HCT116 (cell line): Measurements from ENCODE around the gene ADPRHL1. TPM values are rescaled to one million over a fixed set of nuclear protein-coding genes. Genes with fewer than 3 reads are reported as not detected.

Experiments used
- ATAC-seq: fragments of 200-7000 bp; cut with Tn5 transposase; 2 replicates; pipeline ENCODE4 v1.9.1; 2020; ENCODE audit warnings: mild to moderate bottlenecking, moderate library complexity
- BruUV-seq: library from RNA; stranded (reverse); fragments of 400-500 nt; replicated peaks from 2 replicates; lab custom pipeline; 2021; lab: Mats Ljungman, UMichigan
- CTCF ChIA-PET: fragments of 300-600 bp; sonication (Branson Sonifier 250); formaldehyde crosslinking; loops from one replicate; lab custom pipeline; 2021; ENCODE audit warnings: antibody characterized with exemption; lab: Charles Lee
- POLR2A ChIA-PET: fragments of 300-600, 350-600 bp; sonication (Branson Sonifier 250); formaldehyde crosslinking; loops from one replicate; lab custom pipeline; 2021; ENCODE audit warnings: antibody characterized with exemption; lab: Charles Lee
- RAD21 ChIA-PET, 2 experiments: fragments of 300-600 bp; sonication (Branson Sonifier 250); formaldehyde crosslinking; loops; one replicate each; lab custom pipeline; 2023; ENCODE audit warnings: low total read pairs in 2 of 2; ENCODE audit not compliant: uncharacterized antibody in 2 of 2, unreplicated experiment in 2 of 2, low non-redundant PET in 1 of 2; lab: Charles Lee
- DNase-seq: peaks from one replicate; pipeline ENCODE4 v3.0.0-alpha.2; 2010; ENCODE audit warnings: low read depth, low spot score
- H2AFZ ChIP-seq: fragments of 200-600 bp; shearing (Covaris generic), sonication (generic); 2 replicates; pipeline ENCODE4 v1.6.1; 2017; ENCODE audit warnings: low read depth, mixed run types, mixed read lengths, antibody characterized with exemption, low read length; ENCODE audit not compliant: poor library complexity, severe bottlenecking
- H3K27ac ChIP-seq: 2 replicates; pipeline ENCODE4 v1.5.1; 2012; ENCODE audit warnings: low read depth, low read length
- H3K27me3 ChIP-seq: fragments of 200-600 bp; sonication (generic); 2 replicates; pipeline ENCODE4 v1.6.1; 2016; ENCODE audit warnings: mixed run types, low read length, mixed read lengths; ENCODE audit not compliant: insufficient read depth
- H3K36me3 ChIP-seq, 2 experiments: fragments of 200-500 bp in 1 of 2; fragments of 200-600 bp in 1 of 2; sonication (Bioruptor generic) in 1 of 2; sonication (generic) in 1 of 2; 2 replicates each; pipeline versions ENCODE4 v1.5.1 to v1.6.1; 2014 to 2016; ENCODE audit warnings: low read length in 2 of 2, inconsistent platforms in 1 of 2, mixed read lengths in 1 of 2, mixed run types in 1 of 2; ENCODE audit not compliant: insufficient read depth in 2 of 2, control insufficient read depth in 1 of 2
- H3K4me1 ChIP-seq, 2 experiments: fragments of 200-600 bp in 1 of 2; sonication (generic) in 1 of 2; 2 replicates each; pipeline versions ENCODE4 v1.5.1 to v1.6.1; 2012 to 2017; ENCODE audit warnings: low read length in 2 of 2, inconsistent platforms in 1 of 2, mild to moderate bottlenecking in 1 of 2, mixed read lengths in 1 of 2, mixed run types in 1 of 2, moderate library complexity in 1 of 2; ENCODE audit not compliant: insufficient read depth in 2 of 2, control insufficient read depth in 1 of 2
- H3K4me2 ChIP-seq: fragments of 200-600 bp; sonication (generic); 2 replicates; pipeline ENCODE4 v1.6.1; 2017; ENCODE audit warnings: mixed run types, low read length, mixed read lengths
- H3K4me3 ChIP-seq, 2 experiments: fragments of 200-600 bp in 1 of 2; sonication (generic) in 1 of 2; replicated peaks in 1 of 2; 2 replicates each; pipeline ENCODE4 v1.5.1; 2011 to 2016; ENCODE audit warnings: low read length in 2 of 2, control low read depth in 1 of 2, low read depth in 1 of 2, mild to moderate bottlenecking in 1 of 2, mixed read lengths in 1 of 2, mixed run types in 1 of 2
- H3K79me2 ChIP-seq: fragments of 200-600 bp; sonication (generic); 2 replicates; pipeline ENCODE4 v1.6.1; 2017; ENCODE audit warnings: mild to moderate bottlenecking, mixed run types, low read length, moderate library complexity, mixed read lengths; ENCODE audit not compliant: insufficient read depth
- H3K9ac ChIP-seq: fragments of 200-600 bp; sonication (generic); 2 replicates; pipeline ENCODE4 v1.6.1; 2016; ENCODE audit warnings: low read length, mixed read lengths
- H3K9me2 ChIP-seq: fragments of 200-600 bp; sonication (generic), shearing (Covaris generic); 2 replicates; pipeline ENCODE4 v1.6.1; 2017; ENCODE audit warnings: mixed run types, mild to moderate bottlenecking, moderate library complexity; ENCODE audit not compliant: insufficient read depth
- H3K9me3 ChIP-seq, 2 experiments: fragments of 200-500 bp in 1 of 2; fragments of 200-600 bp in 1 of 2; sonication (Bioruptor generic) in 1 of 2; sonication (generic) in 1 of 2; 2 replicates each; pipeline ENCODE4 v1.6.1; 2014 to 2017; ENCODE audit warnings: low read length in 2 of 2, mixed read lengths in 2 of 2, inconsistent platforms in 1 of 2, low read depth in 1 of 2, mild to moderate bottlenecking in 1 of 2, mixed run types in 1 of 2, moderate library complexity in 1 of 2; ENCODE audit not compliant: control insufficient read depth in 1 of 2, insufficient read depth in 1 of 2
- H4K20me1 ChIP-seq: fragments of 200-600 bp; sonication (generic), shearing (Covaris generic); 2 replicates; pipeline ENCODE4 v1.6.1; 2017; ENCODE audit warnings: mixed run types, mild to moderate bottlenecking, moderate library complexity; ENCODE audit not compliant: insufficient read depth
- ATF3 ChIP-seq: IDR thresholded peaks from 2 replicates; pipeline ENCODE4 v1.6.1; 2012
- ELF1 ChIP-seq: IDR thresholded peaks from 2 replicates; pipeline ENCODE4 v1.6.1; 2012; ENCODE audit warnings: low read depth, borderline replicate concordance
- EZH2 ChIP-seq: fragments of 200-600 bp; sonication (generic); IDR thresholded peaks from 2 replicates; pipeline ENCODE4 v1.6.1; 2017; ENCODE audit warnings: antibody characterized with exemption, mixed run types
- FOSL1 ChIP-seq: IDR thresholded peaks from 2 replicates; pipeline ENCODE4 v1.6.1; 2012; ENCODE audit warnings: low read depth
- MAX ChIP-seq: IDR thresholded peaks from 2 replicates; pipeline ENCODE4 v1.6.1; 2012
- POLR2A ChIP-seq: IDR thresholded peaks from 2 replicates; pipeline ENCODE4 v1.7.0; 2011; ENCODE audit warnings: borderline replicate concordance; ENCODE audit not compliant: insufficient read depth, insufficient read length; ENCODE audit errors: extremely low read depth
- RAD21 ChIP-seq: IDR thresholded peaks from 2 replicates; pipeline ENCODE4 v1.6.1; 2012; ENCODE audit warnings: low read depth, mild to moderate bottlenecking
- SP1 ChIP-seq: IDR thresholded peaks from 2 replicates; pipeline ENCODE4 v1.6.1; 2012; ENCODE audit warnings: low read depth
- YY1 ChIP-seq: IDR thresholded peaks from 2 replicates; pipeline ENCODE4 v1.6.1; 2011; ENCODE audit warnings: low read length, low read depth, moderate library complexity, mild to moderate bottlenecking; ENCODE audit not compliant: insufficient replicate concordance; ENCODE audit errors: extremely low read depth
- ZBTB33 ChIP-seq: IDR thresholded peaks from 2 replicates; pipeline ENCODE4 v1.6.1; 2011; ENCODE audit warnings: mild to moderate bottlenecking, low read length, moderate library complexity; ENCODE audit not compliant: insufficient replicate concordance; ENCODE audit errors: extremely low read depth
- ZNF274 ChIP-seq: fragments of 200-500 bp; sonication (Bioruptor generic); IDR thresholded peaks from 2 replicates; pipeline ENCODE4 v1.6.1; 2014; ENCODE audit warnings: mild to moderate bottlenecking, low read depth, low read length, inconsistent platforms
- intact Hi-C: fragments of 100-400 bp; cut with micrococcal nuclease; formaldehyde crosslinking; loops from 2 replicates; pipeline ENCODE4 v1.10.0; 2022
- total RNA-seq: library from RNA; stranded (reverse); gene quantifications from one replicate; pipeline ENCODE4 v1.2.1, GENCODE V29; 2021; ENCODE audit not compliant: unreplicated experiment

Gene ADPRHL1
- total RNA-seq, 1 experiment from 2014 or later = 12.6 TPM

- intact Hi-C loops = no loop called here
- no TSS peak for BruUV-seq
- no peak for ATAC-seq
Observed at GRCh38 chr13:113442354-113442984, 10.8 kb downstream of the ADPRHL1 start.

More at GRCh38 chr13:113442354-113442984, 10.8 kb downstream of the ADPRHL1 start:
- Histone ChIP-seq H3K79me2 (no peaks in the 10 kb centered on the region), H3K36me3 (no peaks in the 10 kb centered on the region), H3K9ac (no peak overlapping the region), H2AFZ (no peak overlapping the region), H3K4me1 (no peaks in the 10 kb centered on the region; a peak in 2 of 4 replicates), H3K27ac (no peak overlapping the region), H3K4me3 (no peak overlapping the region), H3K4me2 (no peak overlapping the region)
- TF ChIP-seq RAD21 = no peak
- TF ChIP-seq ATF3 = no peak
- no peak for TF ChIP-seq ELF1
- TF ChIP-seq FOSL1 = no peak
- TF ChIP-seq ZBTB33 = no peak
- TF ChIP-seq POLR2A = no peak
- no peak for TF ChIP-seq EZH2
- TF ChIP-seq MAX = no peak
- no peak for TF ChIP-seq SP1
- no peak for TF ChIP-seq ZNF274
- TF ChIP-seq YY1 = no peak
- TF ChIP-seq, all 23 proteins: peak for 0
- ChIA-PET POLR2A (no interaction called here), RAD21 (no interaction called here), CTCF (no interaction called here)
- Histone ChIP-seq H4K20me1 (no peaks in the 10 kb centered on the region), H3K9me2 (no peaks in the 10 kb centered on the region), H3K27me3 (no peaks in the 10 kb centered on the region), H3K9me3 (peaks cover 5 to 7% of the 10 kb centered on the region in 2 experiments; a peak in 1 of 4 replicates)
- DNase-seq = no peak
